ENCODE measurements around the gene CTNNBIP1. TPM values are rescaled to one million over a fixed set of nuclear protein-coding genes. Genes with fewer than 3 reads are reported as not detected.
"Not testable (repeated sequence)": the region's sequence is repeated elsewhere in the genome, so short reads cannot be mapped to it uniquely, and the experiment has no call there.

CTNNBIP1 gene
- total RNA-seq, 6 experiments from 2014 or later, result 19.7 to 25.5 (median 21.4) TPM

GRCh38 chr1:9811239-9811966 lies 98.7 kb downstream of the CTNNBIP1 start:
- DNase-seq, result no peak
- Mint-ChIP-seq H3K4me1 (ENCODE audit: low read depth) (peaks cover 24% of the 10 kb centered on the region), H3K9me3 (no peaks in the 10 kb centered on the region), H3K27ac (no peak overlapping the region), H3K27me3 (ENCODE audit: insufficient read depth) (no peaks in the 10 kb centered on the region; the same call in 1 of the 2 replicates), H3K36me3 (ENCODE audit: low read depth) (no peaks in the 10 kb centered on the region), H3K4me3 (no peak overlapping the region)
- TF ChIP-seq, protein P1, sequence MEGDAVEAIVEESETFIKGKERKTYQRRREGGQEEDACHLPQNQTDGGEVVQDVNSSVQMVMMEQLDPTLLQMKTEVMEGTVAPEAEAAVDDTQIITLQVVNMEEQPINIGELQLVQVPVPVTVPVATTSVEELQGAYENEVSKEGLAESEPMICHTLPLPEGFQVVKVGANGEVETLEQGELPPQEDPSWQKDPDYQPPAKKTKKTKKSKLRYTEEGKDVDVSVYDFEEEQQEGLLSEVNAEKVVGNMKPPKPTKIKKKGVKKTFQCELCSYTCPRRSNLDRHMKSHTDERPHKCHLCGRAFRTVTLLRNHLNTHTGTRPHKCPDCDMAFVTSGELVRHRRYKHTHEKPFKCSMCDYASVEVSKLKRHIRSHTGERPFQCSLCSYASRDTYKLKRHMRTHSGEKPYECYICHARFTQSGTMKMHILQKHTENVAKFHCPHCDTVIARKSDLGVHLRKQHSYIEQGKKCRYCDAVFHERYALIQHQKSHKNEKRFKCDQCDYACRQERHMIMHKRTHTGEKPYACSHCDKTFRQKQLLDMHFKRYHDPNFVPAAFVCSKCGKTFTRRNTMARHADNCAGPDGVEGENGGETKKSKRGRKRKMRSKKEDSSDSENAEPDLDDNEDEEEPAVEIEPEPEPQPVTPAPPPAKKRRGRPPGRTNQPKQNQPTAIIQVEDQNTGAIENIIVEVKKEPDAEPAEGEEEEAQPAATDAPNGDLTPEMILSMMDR (IDR thresholded peaks at IDR 0.05), result no peak

DNA sequence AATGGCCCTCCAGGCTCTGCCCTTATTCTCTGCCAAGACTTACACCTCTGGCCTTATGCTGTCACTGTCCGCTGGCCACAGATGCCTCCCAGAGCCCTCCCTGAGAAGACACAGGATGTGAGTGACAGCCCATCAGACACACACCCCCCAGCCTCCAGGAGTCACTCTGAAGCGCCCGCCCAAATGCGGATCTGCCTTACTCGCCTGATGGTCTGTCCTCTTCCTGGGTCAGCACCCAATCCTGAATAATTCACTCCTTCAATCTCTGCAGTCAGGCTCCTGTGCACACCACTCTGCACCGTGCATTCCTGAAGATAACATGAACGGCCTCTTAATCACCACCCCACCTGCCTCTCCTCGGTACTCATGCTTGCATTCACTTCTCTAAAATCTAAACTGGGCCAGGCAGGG lies 101.0 kb downstream of the CTNNBIP1 start:
- H3K4me3 Mint-ChIP-seq, result no peak overlapping the region
- TF ChIP-seq, protein P1 (IDR thresholded peaks at IDR 0.05), result no peak
- DNase-seq, result no peak
- H3K27me3 Mint-ChIP-seq (ENCODE audit: insufficient read depth), result no peaks in the 10 kb centered on the region; the same call in 1 of the 2 replicates
- peak overlapping the region; percentile 34 for H3K27ac Mint-ChIP-seq
- no peaks in the 10 kb centered on the region for H3K9me3 Mint-ChIP-seq
- H3K4me1 Mint-ChIP-seq (ENCODE audit: low read depth), result peaks cover 14% of the 10 kb centered on the region
- H3K36me3 Mint-ChIP-seq (ENCODE audit: low read depth), result no peaks in the 10 kb centered on the region

GRCh38 chr1:9808459-9808858 lies 101.6 kb downstream of the CTNNBIP1 start:
- Mint-ChIP-seq H3K27ac (no peak overlapping the region), H3K9me3 (no peaks in the 10 kb centered on the region), H3K4me3 (no peak overlapping the region), H3K36me3 (ENCODE audit: low read depth) (no peaks in the 10 kb centered on the region), H3K27me3 (ENCODE audit: insufficient read depth) (no peaks in the 10 kb centered on the region; the same call in 1 of the 2 replicates), H3K4me1 (ENCODE audit: low read depth) (peaks cover 14% of the 10 kb centered on the region)
- no peak for DNase-seq
- TF ChIP-seq, protein P1 (IDR thresholded peaks at IDR 0.05), result no peak

GRCh38 chr1:9807541-9807940 lies 102.5 kb downstream of the CTNNBIP1 start:
- TF ChIP-seq, protein P1 (IDR thresholded peaks at IDR 0.05), result no peak
- Mint-ChIP-seq H3K36me3 (ENCODE audit: low read depth) (no peaks in the 10 kb centered on the region), H3K4me3 (no peak overlapping the region), H3K27ac (no peak overlapping the region), H3K27me3 (ENCODE audit: insufficient read depth) (no peaks in the 10 kb centered on the region; the same call in 1 of the 2 replicates), H3K4me1 (ENCODE audit: low read depth) (peaks cover 14% of the 10 kb centered on the region), H3K9me3 (no peaks in the 10 kb centered on the region)
- DNase-seq, result no peak

DNA sequence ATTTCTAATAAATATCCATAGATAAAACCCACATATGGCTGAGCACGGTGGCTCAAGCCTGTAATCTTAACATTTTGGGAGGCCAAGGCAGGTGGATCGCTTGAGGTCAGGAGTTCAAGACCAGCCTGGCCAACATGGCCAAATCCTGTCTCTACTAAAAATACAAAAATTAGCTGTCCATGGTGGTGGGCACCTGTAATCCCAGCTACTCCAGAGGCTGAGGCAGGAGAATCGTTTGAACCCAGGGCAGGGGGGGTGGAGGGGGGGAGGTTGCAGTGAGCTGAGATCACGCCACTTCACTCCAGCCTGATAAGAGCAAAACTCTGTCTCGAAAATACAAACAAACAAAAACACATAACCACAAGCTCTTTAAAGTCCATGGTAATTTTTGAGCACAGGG lies 104.1 kb downstream of the CTNNBIP1 start:
- not testable (repeated sequence) for H3K27ac Mint-ChIP-seq; H3K4me3 Mint-ChIP-seq; H3K27me3 Mint-ChIP-seq (ENCODE audit: insufficient read depth); DNase-seq; H3K36me3 Mint-ChIP-seq (ENCODE audit: low read depth); H3K9me3 Mint-ChIP-seq
- H3K4me1 Mint-ChIP-seq (ENCODE audit: low read depth), result peaks cover 13% of the 10 kb centered on the region

DNA sequence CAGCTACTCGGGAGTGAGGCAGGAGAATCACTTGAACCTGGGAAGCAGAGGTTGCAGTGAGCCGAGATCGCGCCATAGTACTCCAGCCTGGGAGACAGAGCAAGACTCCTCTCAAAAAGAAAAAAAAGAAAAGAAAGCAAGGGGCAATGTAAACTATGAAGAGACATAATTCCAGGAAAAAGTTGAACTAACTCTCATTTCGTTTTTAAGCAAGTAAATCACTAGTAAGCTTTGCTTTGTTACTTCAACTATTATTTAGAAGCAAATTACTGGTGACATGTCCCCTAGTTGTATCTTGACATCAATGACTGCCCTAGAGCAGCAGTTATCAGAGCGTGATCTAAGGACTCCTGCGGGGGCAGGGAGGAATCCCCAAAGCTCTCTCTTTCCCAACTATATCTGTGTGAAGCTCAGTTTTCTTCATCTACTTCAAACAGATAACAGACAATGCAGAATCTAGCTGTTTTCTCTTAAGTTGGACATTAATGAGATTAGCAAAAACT lies 105.0 kb downstream of the CTNNBIP1 start:
- TF ChIP-seq, protein P1 (IDR thresholded peaks at IDR 0.05), result no peak
- Mint-ChIP-seq H3K27me3 (ENCODE audit: insufficient read depth) (no peaks in the 10 kb centered on the region), H3K4me1 (ENCODE audit: low read depth) (peaks cover 8% of the 10 kb centered on the region), H3K27ac (no peak overlapping the region), H3K4me3 (no peak overlapping the region), H3K9me3 (no peaks in the 10 kb centered on the region), H3K36me3 (ENCODE audit: low read depth) (no peaks in the 10 kb centered on the region)
- no peak for DNase-seq

GRCh38 chr1:9803003-9803918 lies 106.8 kb downstream of the CTNNBIP1 start:
- not testable (repeated sequence) for H3K27me3 Mint-ChIP-seq (ENCODE audit: insufficient read depth); DNase-seq; H3K9me3 Mint-ChIP-seq; H3K27ac Mint-ChIP-seq; H3K4me3 Mint-ChIP-seq; H3K4me1 Mint-ChIP-seq (ENCODE audit: low read depth); H3K36me3 Mint-ChIP-seq (ENCODE audit: low read depth)
